C4-2B (cell line): ENCODE measurements around the gene TMEM98.
A peak's percentile ranks its signal among the peaks of the same experiment; 100 is the strongest.

Experiments
- CTCF ChIP-seq: fragments of 450-650 bp; conservative IDR thresholded peaks from 2 replicates; pipeline ENCODE4 v1.5.1; 2017; ENCODE audit warnings: mild to moderate bottlenecking
- ZFX ChIP-seq: fragments of 450-650 bp; IDR thresholded peaks from 2 replicates; pipeline ENCODE4 v1.6.1; 2017

GRCh38 chr17:32912218-32912897 is 15.6 kb upstream of the TMEM98 start:
- TF ChIP-seq CTCF (peak; percentile 54), ZFX (no peak)
